HG03342 (cell line): ENCODE results near the gene SGF29.
A peak's percentile ranks its signal among the peaks of the same experiment; 100 is the strongest.
"Not testable (repeated sequence)": the region's sequence is repeated elsewhere in the genome, so short reads cannot be mapped to it uniquely, and the experiment has no call there.

Experiments used
- ATAC-seq: cut with Tn5 transposase; IDR thresholded peaks from one replicate; pipeline ENCODE4 v1.9.1; 2021; ENCODE audit warnings: mild to moderate bottlenecking, moderate library complexity; ENCODE audit not compliant: unreplicated experiment

Gene SGF29

DNA sequence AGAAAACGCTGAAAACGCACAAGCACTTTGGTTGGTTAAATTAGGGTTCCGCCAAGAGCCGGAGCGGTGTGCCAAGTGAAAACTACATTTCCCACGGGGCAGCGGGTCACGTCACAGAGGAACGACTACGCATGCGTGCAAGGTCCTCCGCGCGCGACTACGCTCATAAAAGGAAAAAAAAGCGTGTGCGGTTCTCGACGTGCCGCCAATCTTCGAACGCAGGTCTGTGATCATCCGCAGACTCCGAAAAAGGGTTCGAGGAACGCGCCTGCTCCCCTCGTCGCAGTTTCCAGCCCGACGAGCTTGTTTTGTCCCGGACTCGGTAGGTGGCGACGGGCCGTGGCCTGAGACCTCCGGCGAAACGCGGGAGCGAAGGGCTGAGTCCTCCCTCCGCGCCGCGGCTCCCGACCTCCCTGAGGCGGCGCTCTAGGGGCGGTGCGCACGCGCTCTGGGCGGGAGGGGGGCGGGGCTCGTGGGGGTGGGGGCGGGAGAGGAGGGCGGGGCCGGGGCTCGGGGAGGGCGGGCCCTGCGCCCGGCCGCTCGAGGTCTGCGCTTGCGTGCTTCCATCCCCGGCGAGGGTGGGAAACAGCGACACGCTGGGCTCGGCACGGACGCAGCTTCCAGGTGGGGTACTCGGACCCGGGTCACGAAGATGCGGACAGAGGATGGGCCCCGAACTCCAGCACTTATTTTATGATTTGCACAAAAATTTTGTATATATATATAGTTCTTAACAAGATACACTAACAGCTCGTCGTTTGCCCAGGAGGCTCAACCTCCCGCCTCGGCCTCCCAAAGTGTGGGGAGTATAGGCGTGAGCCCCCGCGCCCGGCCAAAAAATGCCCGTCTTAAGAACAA lies at the start of gene SGF29:
SGF29 (plus strand) TSS at position 145 of the 858 bp plus-strand sequence. CDS start 27,150 bp downstream, outside the sequence.
- ATAC-seq, result peak; percentile 72

DNA sequence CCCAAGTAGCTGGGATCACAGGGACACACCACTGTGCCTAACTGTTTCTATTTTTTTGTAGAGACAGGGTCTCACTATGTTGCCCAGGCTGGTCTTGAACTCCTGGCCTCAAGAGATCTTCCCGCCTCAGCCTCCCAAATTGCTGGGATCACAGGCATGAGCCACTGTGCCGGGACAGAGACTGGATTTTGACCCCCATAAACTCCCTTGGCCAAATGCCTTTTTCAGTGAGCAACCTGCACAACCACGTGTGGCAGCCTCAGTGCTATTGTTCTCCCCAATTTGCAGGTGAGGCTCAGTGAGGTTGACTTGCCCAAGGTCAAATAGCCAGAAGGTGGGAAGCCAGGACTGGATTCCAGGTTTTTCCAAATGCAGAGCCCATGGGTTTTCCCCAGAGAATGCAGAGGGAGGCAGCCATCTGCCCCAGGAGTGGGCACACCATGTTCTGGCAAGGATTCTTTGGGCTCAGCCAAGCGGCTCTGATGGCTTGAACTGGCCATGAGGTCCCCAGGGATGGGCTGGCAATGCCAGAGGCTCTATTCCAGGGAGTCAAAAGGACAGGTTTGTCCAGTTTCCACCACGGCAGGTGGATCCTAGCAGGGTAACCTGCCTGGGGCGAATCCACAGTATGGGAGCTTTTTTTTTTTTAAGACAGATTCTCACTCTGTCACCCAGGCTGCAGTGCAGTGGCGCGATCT lies 48.9 kb upstream of the SGF29 start:
- no peak for ATAC-seq

- ATAC-seq, result no peak
These were observed 48.1 kb upstream of the SGF29 start for GRCh38 chr16:28505489-28506137.

- no peak for ATAC-seq
These were observed 42.7 kb upstream of the SGF29 start for GRCh38 chr16:28511031-28511430.

- no peak for ATAC-seq
These were observed 41.6 kb upstream of the SGF29 start for GRCh38 chr16:28511801-28512789.

- no peak for ATAC-seq
These were observed 40.1 kb upstream of the SGF29 start for GRCh38 chr16:28513484-28514181.

- no peak for ATAC-seq
These were observed 39.5 kb upstream of the SGF29 start for GRCh38 chr16:28514246-28514645.

- no peak for ATAC-seq
These were observed 33.0 kb upstream of the SGF29 start for GRCh38 chr16:28520672-28521071.

- no peak for ATAC-seq
These were observed 32.3 kb upstream of the SGF29 start for GRCh38 chr16:28521436-28521835.

DNA sequence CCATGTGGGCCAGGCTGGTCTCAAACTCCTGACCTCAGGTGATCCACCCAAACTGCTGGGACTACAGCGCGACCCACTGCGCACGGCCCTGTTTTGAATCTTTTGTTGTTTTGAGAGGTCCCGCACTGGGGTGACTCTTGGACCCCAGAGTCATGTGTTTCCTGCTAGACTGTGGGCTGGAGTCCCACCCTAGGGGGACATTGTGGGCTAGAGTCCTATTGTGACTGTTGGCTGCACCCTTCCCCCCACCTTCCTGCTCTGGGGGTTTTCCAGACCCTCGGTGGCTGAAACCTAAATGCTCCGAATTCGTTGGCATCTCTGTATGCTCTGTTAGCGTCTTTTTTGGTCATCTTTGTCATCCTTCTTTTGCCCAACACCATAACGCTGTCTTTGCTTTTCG lies 30.9 kb upstream of the SGF29 start:
- no peak for ATAC-seq

DNA sequence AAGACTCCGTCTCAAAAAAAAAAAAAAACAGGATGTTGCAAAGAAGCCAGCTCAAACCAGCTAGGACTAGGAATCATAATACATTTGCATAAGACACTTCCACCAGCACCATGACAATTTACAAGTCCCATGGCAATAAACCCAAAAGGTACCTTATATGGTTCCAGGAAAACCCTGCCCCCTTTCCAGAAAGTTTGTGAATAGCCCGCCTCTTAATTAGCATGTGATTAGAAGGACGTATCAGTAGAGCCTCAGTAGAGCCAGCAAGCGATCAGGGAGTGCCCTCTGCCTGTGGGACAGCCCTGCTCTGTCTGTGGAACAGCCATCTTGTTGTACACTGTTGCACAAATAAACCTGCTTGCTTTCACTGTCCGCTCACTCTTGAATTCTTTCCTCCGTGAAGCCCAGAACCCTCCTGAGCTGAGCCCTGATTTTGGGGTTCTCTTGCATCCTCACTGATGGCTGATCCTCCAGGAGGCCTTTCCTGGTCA lies 29.0 kb upstream of the SGF29 start:
- no peak for ATAC-seq

GRCh38 chr16:28526201-28527099 lies 27.3 kb upstream of the SGF29 start:
- ATAC-seq, result no peak

- ATAC-seq, result not testable (repeated sequence)
These were observed 26.5 kb upstream of the SGF29 start for GRCh38 chr16:28527100-28527785.

- no peak for ATAC-seq
These were observed 25.7 kb upstream of the SGF29 start for GRCh38 chr16:28527985-28528384.

DNA sequence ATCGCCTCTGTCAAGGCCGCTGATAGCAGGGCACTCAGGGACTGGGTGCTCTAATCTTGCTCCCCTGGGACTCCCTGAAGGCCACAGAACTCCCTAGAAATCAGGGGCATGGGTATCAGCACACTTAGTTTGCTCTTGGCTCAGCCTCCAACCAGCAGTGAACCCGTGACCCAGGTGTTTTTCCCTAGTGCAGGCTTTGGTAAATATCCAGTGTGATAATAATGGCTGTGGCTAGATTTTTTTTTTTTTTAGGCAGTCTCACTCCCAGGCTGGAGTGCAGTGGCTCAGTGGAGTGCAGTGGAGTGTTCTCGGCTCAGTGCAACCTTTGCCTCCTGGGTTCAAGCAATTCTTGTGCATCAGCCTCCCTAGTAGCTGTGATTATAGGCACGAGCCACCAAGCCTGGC lies 25.3 kb upstream of the SGF29 start:
- ATAC-seq, result no peak

GRCh38 chr16:28529124-28529523 lies 24.6 kb upstream of the SGF29 start:
- no peak for ATAC-seq

- ATAC-seq, result no peak
These were observed 21.7 kb upstream of the SGF29 start for GRCh38 chr16:28531777-28532744.
